Right lobe of liver (tissue), 6 donors: Measurements from ENCODE around the gene TIFAB. TPM values are rescaled to one million over a fixed set of nuclear protein-coding genes. Genes with fewer than 3 reads are reported as not detected.

Experiments used
- ATAC-seq, 4 donors: fragments of 200-7000 bp; cut with Tn5 transposase; one replicate each; pipeline ENCODE4 v1.9.1; 2020; ENCODE audit warnings: mild to moderate bottlenecking in 4 of 4, moderate library complexity in 4 of 4
- DNase-seq, 3 donors: peaks; one replicate each; pipeline ENCODE4 v3.0.0-alpha.2; 2020
- H3K27ac ChIP-seq, 3 donors: fragments of 200-600 bp; one replicate each; pipeline ENCODE4 v1.8.0; 2022
- H3K27me3 ChIP-seq, 2 donors: fragments of 200-600 bp; one replicate each; pipeline ENCODE4 v1.8.0; 2022
- H3K36me3 ChIP-seq, 4 donors: fragments of 200-600 bp; sonication (generic) in 1 of 4; one replicate each; pipeline versions ENCODE4 v1.5.1 to v1.8.0; 2017 to 2022; ENCODE audit warnings: control low read depth in 1 of 4
- H3K4me1 ChIP-seq, 4 donors: fragments of 200-600 bp; sonication (generic) in 1 of 4; one replicate each; pipeline versions ENCODE4 v1.5.1 to v1.8.0; 2017 to 2022; ENCODE audit warnings: control low read depth in 1 of 4
- H3K4me3 ChIP-seq, 3 donors: fragments of 200-600 bp; one replicate each; pipeline ENCODE4 v1.8.0; 2022
- H3K9me3 ChIP-seq, 4 donors: fragments of 200-600 bp; sonication (generic) in 1 of 4; one replicate each; pipeline versions ENCODE4 v1.5.1 to v1.8.0; 2017 to 2022; ENCODE audit warnings: control low read depth in 1 of 4
- CTCF ChIP-seq, 4 donors: fragments of 200-600 bp in 3 of 4; fragments of 450-650 bp in 1 of 4; IDR thresholded peaks; one replicate each; pipeline versions ENCODE4 v1.5.1 to v1.8.0; 2016 to 2022; ENCODE audit warnings: antibody characterized with exemption in 4 of 4, mild to moderate bottlenecking in 2 of 4
- POLR2A ChIP-seq: fragments of 450-650 bp; IDR thresholded peaks from one replicate; pipeline ENCODE4 v1.6.1; 2017; ENCODE audit warnings: antibody characterized with exemption, mild to moderate bottlenecking
- WGBS: methylation state at CpG from one replicate; pipeline ENCODE4 v1.1.6; 2018; ENCODE audit warnings: low coverage, low lambda C conversion rate; ENCODE audit not compliant: insufficient coverage; ENCODE audit errors: missing lambda C conversion rate; 5-methylcytosine and 5-hydroxymethylcytosine counted together
- intact Hi-C, 2 donors: fragments of 100-400 bp; cut with DNase I; formaldehyde crosslinking; loops; one replicate each; pipeline versions ENCODE4 v1.11.2 to v1.14.1; 2022
- total RNA-seq, 6 experiments: library from RNA; depleted of rRNA in 2 of 6; stranded (reverse); fragments of >200 nt in 2 of 6; fragmentation: NEBNext Ultra II Directional in 3 of 6; extraction: Animal tissue kit (Norgen Biotek cat#: 25700) in 3 of 6; gene quantifications; one replicate each; pipeline versions ENCODE4 v1.1.0 to v1.2.4, GENCODE V29; 2016 to 2023
- donor health status: DM: no; HTN: yes; CAD: no.
- donor health status: DM: no; HTN: no; CAD: no.
- donor health status: DM: no; HTN: no; CAD: no.
- donor health status: DM: no; HTN: yes; CAD: no.
- donor health status: DM: no; HTN: yes; CAD: no.

Gene TIFAB
- total RNA-seq, 6 experiments from 2014 or later: 0.05 to 0.09 TPM; not detected in 4

- ATAC-seq: no peak
- no peaks in the 10 kb centered on the region for H3K27me3 ChIP-seq
- no peak for TF ChIP-seq POLR2A
- no peak for TF ChIP-seq CTCF (IDR thresholded peaks at IDR 0.05)
Measured at GRCh38 chr5:135471726-135472125, 19.6 kb upstream of the TIFAB start.

DNA sequence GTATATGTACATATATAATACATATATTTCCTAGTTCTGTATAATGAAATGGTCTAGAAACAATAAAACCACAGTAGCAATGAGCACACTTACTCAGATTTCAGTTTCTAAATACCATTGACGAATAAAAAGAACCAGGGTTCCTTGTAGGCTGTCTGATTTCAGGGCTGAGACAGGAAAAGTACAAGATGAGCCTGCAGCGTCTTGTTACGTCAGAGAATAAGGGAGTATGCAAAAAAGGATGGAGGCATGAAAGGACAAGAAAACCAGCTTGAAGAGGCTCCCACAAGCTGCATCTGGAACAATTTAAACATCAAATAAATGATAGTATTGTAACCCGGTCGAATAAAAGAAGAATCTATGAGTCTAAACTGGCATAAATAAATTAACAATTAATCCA lies 17.8 kb upstream of the TIFAB start:
- intact Hi-C loops: loop anchor here (5.0 kb wide), 2 partner anchors 77 to 82 kb away; no protein-coding TSS in a partner anchor
- ATAC-seq: no peak
- no peaks in the 10 kb centered on the region for H3K27me3 ChIP-seq

More at GRCh38 chr5:135471726-135472125, 19.6 kb upstream of the TIFAB start:
- no peaks in the 10 kb centered on the region for H3K36me3 ChIP-seq
- H3K27ac ChIP-seq: no peak overlapping the region
- peak in 2 of 3 donors; percentile 5 to 27 for DNase-seq
- H3K4me3 ChIP-seq: no peak overlapping the region
- H3K4me1 ChIP-seq: no peaks in the 10 kb centered on the region
- WGBS: 48% methylated on average over 4 of the region's 4 CpGs
- intact Hi-C loops: no loop called here
- H3K9me3 ChIP-seq: no peaks in the 10 kb centered on the region

GRCh38 chr5:135468541-135468940 lies 16.4 kb upstream of the TIFAB start:
- no peaks in the 10 kb centered on the region for H3K4me1 ChIP-seq
- no peak for TF ChIP-seq POLR2A
- no peak overlapping the region for H3K27ac ChIP-seq
- ATAC-seq: no peak
- intact Hi-C loops: loop anchor here (5.0 kb wide), 2 partner anchors 79 to 84 kb away; no protein-coding TSS in a partner anchor
- H3K4me3 ChIP-seq: no peak overlapping the region
- no peaks in the 10 kb centered on the region for H3K36me3 ChIP-seq
- no CpG with 5 or more reads among the region's 2 CpGs for WGBS
- H3K9me3 ChIP-seq: no peaks in the 10 kb centered on the region
- no peaks in the 10 kb centered on the region for H3K27me3 ChIP-seq
- peak in 2 of 3 donors; percentile 1 to 10 for DNase-seq

More for the DNA sequence above, 17.8 kb upstream of the TIFAB start:
- DNase-seq: no peak
- no peaks in the 10 kb centered on the region for H3K36me3 ChIP-seq
- no peak overlapping the region for H3K27ac ChIP-seq
- WGBS: 70% methylated on average over 5 of the region's 5 CpGs
- no peak for TF ChIP-seq CTCF (IDR thresholded peaks at IDR 0.05)
- no peaks in the 10 kb centered on the region for H3K9me3 ChIP-seq
- H3K4me1 ChIP-seq: no peaks in the 10 kb centered on the region
- no peak overlapping the region for H3K4me3 ChIP-seq

DNA sequence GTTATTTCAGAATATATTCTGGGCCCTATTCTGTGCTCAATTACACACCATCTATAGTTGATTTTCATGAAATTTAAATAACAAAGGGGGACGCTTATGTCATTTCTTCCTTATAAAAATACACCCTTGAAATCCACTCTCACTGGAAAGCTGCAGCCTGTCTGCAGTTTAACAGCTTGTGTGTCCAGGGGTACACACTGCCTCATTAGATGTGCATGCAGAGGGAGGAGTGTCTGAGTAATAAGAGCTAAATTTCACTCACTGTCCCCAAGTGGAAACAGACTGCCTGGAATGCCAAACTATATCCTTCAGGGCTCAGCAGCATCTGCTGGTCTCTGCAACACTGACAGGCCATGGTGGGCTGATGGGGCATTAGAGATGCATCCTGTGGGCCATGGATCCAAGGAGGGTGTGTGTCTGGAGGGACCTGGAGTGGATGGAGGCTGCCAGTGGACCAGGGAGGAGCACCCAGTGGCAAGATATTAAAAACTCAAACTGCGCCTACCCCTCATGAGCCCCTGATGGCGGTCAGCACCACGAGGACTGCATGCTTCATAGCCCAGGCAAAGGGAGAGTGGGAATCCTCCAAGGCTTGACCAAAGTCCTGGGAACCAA lies 15.8 kb upstream of the TIFAB start:
- H3K4me1 ChIP-seq: no peaks in the 10 kb centered on the region
- H3K9me3 ChIP-seq: no peaks in the 10 kb centered on the region
- no peak for ATAC-seq
- H3K27ac ChIP-seq: no peak overlapping the region
- H3K4me3 ChIP-seq: no peak overlapping the region
- TF ChIP-seq CTCF (IDR thresholded peaks at IDR 0.05): no peak
- intact Hi-C loops: loop anchor here (5.0 kb wide), 2 partner anchors 79 to 84 kb away; no protein-coding TSS in a partner anchor
- 100% methylated on average over 1 of the region's 4 CpGs for WGBS
- DNase-seq: peak in 2 of 3 donors; percentile 5 to 41
- no peaks in the 10 kb centered on the region for H3K36me3 ChIP-seq
- no peaks in the 10 kb centered on the region for H3K27me3 ChIP-seq

DNA sequence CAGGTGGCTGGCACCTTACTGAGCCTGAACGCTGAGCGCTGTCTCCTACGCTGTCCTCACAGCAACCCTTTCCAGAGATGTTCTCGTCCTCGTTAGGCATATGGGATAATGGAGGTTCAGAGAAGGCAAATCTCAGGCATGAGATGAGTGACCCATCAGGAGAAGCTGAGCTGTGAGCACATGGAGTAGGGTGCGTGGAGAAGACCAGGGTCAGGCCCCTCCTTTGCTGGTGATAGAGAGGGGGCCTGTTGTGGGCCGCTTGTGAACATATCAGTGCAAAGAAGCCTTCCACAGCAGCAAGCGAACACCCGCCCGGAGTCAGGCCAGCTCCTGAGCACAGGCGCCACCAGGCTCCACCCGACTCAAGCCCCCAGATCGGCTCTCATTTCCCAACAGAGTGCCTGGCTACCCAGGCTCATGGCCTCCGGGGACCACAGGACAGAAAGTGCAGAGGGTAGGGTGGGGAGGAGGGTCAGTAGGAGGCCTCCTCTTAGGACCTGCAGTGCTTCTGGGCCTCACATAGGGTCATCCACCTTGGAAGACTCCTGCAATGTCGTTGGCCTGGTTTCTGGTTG lies 15.0 kb upstream of the TIFAB start:
- Histone ChIP-seq H3K4me1 (no peaks in the 10 kb centered on the region), H3K27ac (no peak overlapping the region), H3K27me3 (no peaks in the 10 kb centered on the region), H3K4me3 (no peak overlapping the region), H3K36me3 (no peaks in the 10 kb centered on the region), H3K9me3 (no peaks in the 10 kb centered on the region)
- DNase-seq: peak in 2 of 3 donors; percentile 5 to 33
- intact Hi-C loops: loop anchor here (5.0 kb wide), 2 partner anchors 80 to 85 kb away; no protein-coding TSS in a partner anchor
- TF ChIP-seq CTCF (IDR thresholded peaks at IDR 0.05) (no peak), POLR2A (no peak)
- 65% methylated on average over 5 of the region's 15 CpGs for WGBS
- ATAC-seq: no peak
